Epithelial cell of prostate (primary cell): ENCODE measurements around the gene GBX1.

Experiments
- DNase-seq: peaks from one replicate; pipeline ENCODE4 v3.0.0-alpha.2; 2011; ENCODE audit warnings: low read depth, low spot score
- H3K27ac ChIP-seq: fragments of 450-650 bp; 2 replicates; pipeline ENCODE4 v1.5.1; 2017; ENCODE audit warnings: mild to moderate bottlenecking

GBX1 gene

GRCh38 chr7:151101621-151102396 lies 65.7 kb downstream of the GBX1 start:
- no peak for DNase-seq
- no peak overlapping the region for H3K27ac ChIP-seq

- no peak for DNase-seq
- no peak overlapping the region for H3K27ac ChIP-seq
Measured at GRCh38 chr7:151100921-151101320, 66.6 kb downstream of the GBX1 start.

- no peak overlapping the region for H3K27ac ChIP-seq
- DNase-seq: no peak
Measured at GRCh38 chr7:151099486-151100211, 67.8 kb downstream of the GBX1 start.
